Peyer's patch (tissue), 4 donors: ENCODE data around the gene ADAMTS2. TPM values are rescaled to one million over a fixed set of nuclear protein-coding genes. Genes with fewer than 3 reads are reported as not detected.
A peak's percentile ranks its signal among the peaks of the same experiment; 100 is the strongest.

Experiments
- DNase-seq, 3 donors: peaks; one replicate each; pipeline ENCODE4 v3.0.0-alpha.2; 2017 to 2019
- H3K27ac ChIP-seq, 4 donors: fragments of 200-600 bp; sonication (generic); one replicate each; pipeline ENCODE4 v1.5.1; 2016 to 2019
- H3K27me3 ChIP-seq, 2 donors: fragments of 200-600 bp; sonication (generic); one replicate each; pipeline ENCODE4 v1.5.1; 2019
- H3K36me3 ChIP-seq, 3 donors: fragments of 200-600 bp; sonication (generic); one replicate each; pipeline ENCODE4 v1.5.1; 2016 to 2019
- H3K4me1 ChIP-seq, 4 donors: fragments of 200-600 bp; sonication (generic); one replicate each; pipeline ENCODE4 v1.5.1; 2016 to 2019
- H3K4me3 ChIP-seq, 4 donors: fragments of 200-600 bp; sonication (generic); 1 replicate in 3 of 4; 2 replicates in 1 of 4; pipeline ENCODE4 v1.5.1; 2016 to 2019; ENCODE audit warnings: mild to moderate bottlenecking in 1 of 4
- H3K9me3 ChIP-seq, 4 donors: fragments of 200-600 bp; sonication (generic); one replicate each; pipeline ENCODE4 v1.5.1; 2016 to 2019; ENCODE audit warnings: mild to moderate bottlenecking in 1 of 4
- POLR2A ChIP-seq, 2 donors: fragments of 450-650 bp; IDR thresholded peaks; one replicate each; pipeline ENCODE4 v1.5.1; 2017; ENCODE audit warnings: antibody characterized with exemption in 2 of 2, mild to moderate bottlenecking in 2 of 2, moderate library complexity in 2 of 2
- total RNA-seq, 4 donors: library from RNA; depleted of rRNA; stranded (reverse); fragments of >200 nt; gene quantifications; one replicate each; pipeline ENCODE4 v1.1.0, GENCODE V29; 2016
- TF ChIP-seq, protein P1 (sequence below), 6 experiments: fragments of 450-650 bp in 4 of 6; fragments of 200-600 bp in 2 of 6; sonication (generic) in 1 of 6; IDR thresholded peaks; one replicate each; pipeline ENCODE4 v1.5.1; 2017 to 2019; ENCODE audit warnings: antibody characterized with exemption in 6 of 6, mild to moderate bottlenecking in 3 of 6, moderate library complexity in 1 of 6

The ADAMTS2 gene
- total RNA-seq, 4 donors from 2014 or later: 5.3 to 90.0 (median 9.5) TPM

DNA sequence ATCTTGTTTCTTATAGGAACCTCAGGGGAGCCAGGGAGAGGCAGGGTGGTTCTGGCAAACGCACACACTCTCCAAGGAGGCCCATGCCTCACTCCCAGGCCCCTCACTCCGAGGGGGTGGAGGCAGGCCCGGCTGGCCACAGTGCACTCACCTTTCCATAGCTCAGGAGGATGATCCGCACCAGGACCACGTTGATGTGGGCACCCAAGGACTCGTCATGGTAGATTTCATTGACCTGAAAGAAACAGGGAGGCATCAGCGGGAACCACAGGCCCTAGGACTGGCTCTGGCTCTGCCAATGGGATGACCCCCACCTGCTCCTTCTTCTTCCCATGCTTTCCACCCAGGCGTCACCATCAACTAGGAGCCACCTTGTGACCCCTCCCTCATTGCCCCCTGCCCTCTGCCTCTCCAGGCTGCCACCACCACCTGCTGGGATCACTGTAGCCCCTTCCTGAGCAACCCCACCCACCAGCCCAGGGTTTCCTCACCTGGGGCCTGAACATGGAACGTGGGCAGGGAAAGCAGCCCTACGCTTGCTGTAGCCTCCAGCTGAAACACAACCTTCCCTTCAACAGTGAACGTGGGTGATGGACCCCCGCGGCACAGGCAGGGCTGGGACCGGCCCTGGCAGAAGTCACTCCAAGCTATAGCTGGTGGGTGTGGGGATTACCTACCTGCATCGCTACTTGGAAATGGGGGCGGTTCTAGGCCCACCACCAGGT is 164.2 kb downstream of the ADAMTS2 start:
- Histone ChIP-seq H3K27ac (no peak overlapping the region), H3K4me3 (no peak overlapping the region), H3K9me3 (no peaks in the 10 kb centered on the region), H3K36me3 (no peaks in the 10 kb centered on the region), H3K27me3 (no peaks in the 10 kb centered on the region), H3K4me1 (no peaks in the 10 kb centered on the region)
- no peak for TF ChIP-seq POLR2A (IDR thresholded peaks at IDR 0.05)
- TF ChIP-seq, protein P1, sequence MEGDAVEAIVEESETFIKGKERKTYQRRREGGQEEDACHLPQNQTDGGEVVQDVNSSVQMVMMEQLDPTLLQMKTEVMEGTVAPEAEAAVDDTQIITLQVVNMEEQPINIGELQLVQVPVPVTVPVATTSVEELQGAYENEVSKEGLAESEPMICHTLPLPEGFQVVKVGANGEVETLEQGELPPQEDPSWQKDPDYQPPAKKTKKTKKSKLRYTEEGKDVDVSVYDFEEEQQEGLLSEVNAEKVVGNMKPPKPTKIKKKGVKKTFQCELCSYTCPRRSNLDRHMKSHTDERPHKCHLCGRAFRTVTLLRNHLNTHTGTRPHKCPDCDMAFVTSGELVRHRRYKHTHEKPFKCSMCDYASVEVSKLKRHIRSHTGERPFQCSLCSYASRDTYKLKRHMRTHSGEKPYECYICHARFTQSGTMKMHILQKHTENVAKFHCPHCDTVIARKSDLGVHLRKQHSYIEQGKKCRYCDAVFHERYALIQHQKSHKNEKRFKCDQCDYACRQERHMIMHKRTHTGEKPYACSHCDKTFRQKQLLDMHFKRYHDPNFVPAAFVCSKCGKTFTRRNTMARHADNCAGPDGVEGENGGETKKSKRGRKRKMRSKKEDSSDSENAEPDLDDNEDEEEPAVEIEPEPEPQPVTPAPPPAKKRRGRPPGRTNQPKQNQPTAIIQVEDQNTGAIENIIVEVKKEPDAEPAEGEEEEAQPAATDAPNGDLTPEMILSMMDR (IDR thresholded peaks at IDR 0.05): no peak
- peak in 1 of 3 donors; percentile 25 for DNase-seq

DNA sequence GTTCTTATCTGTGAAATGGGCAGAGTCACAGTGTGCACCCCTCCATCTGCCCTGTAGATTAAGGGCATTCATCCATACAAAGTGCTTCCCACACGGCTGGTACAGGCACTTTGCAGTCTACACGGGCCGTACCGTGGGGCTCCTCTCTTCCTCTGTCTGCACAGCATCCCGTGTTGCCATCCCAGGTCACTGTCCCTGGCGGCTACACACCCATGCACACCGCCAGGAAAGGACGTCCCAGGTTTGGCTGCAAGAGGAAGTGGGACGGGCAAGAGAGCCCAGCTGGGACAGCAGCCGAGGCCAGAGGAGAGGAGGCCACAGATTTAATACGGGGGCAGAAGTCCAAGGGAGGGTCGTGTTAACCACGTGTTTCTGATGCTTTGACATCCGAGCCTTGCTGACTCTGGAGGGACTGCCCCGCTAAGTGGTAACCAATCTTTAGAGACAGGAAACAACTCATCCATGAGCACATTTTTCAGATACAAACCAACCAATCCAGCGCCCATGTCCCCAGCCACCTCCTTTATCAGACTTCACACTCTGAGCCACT is 165.1 kb downstream of the ADAMTS2 start:
- no peaks in the 10 kb centered on the region for H3K36me3 ChIP-seq
- H3K27ac ChIP-seq: no peak overlapping the region
- TF ChIP-seq, protein P1 (IDR thresholded peaks at IDR 0.05): no peak
- TF ChIP-seq POLR2A (IDR thresholded peaks at IDR 0.05): no peak
- no peaks in the 10 kb centered on the region for H3K4me1 ChIP-seq
- H3K4me3 ChIP-seq: no peak overlapping the region
- DNase-seq: peak in 1 of 3 donors; percentile 24
- no peaks in the 10 kb centered on the region for H3K9me3 ChIP-seq
- no peaks in the 10 kb centered on the region for H3K27me3 ChIP-seq

DNA sequence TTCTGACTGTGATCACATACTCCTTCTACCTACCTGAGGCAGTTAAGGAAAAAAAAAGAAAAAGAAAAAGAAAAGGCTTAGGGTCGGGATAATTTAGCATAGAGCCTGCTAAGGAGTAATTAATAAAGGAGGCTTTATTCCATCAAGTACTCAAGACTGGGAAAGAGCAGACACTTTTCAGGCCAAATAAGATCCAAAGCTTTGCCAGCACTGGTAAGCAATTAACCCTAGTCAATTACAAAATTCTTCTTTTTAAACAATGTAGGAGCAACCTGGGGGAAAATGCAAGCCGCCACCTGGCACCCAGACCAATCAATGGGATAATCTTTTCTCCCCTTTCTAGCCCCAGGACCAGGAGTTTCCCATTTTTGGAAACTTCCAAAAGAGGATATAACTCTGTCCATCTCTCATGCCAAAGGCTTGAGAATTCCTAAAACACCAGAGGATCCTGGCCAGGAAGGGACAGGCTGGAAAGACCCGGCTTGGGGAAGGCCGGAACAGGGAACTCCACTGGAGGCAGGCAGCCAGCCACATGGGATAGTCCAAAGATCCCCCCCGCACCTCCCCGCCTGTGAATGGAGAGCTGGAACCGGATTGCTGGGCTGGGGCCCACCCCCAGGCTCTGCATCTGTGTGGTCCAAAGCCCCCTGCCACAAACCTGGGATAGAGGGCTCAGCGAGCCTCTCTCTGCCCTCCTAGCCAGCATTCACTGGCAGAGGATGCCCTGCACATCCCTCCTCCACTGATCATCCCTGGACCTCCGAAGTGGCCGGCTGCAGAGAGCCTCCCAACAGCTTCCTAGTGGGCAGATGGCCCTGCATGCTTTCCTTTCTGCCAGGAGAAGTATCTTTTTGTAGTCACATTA is 167.3 kb downstream of the ADAMTS2 start:
- no peak overlapping the region for H3K4me3 ChIP-seq
- peak in 1 of 3 donors; percentile 23 for DNase-seq
- H3K36me3 ChIP-seq: no peaks in the 10 kb centered on the region
- H3K9me3 ChIP-seq: no peaks in the 10 kb centered on the region
- H3K27me3 ChIP-seq: no peaks in the 10 kb centered on the region
- H3K27ac ChIP-seq: no peak overlapping the region
- TF ChIP-seq, protein P1 (IDR thresholded peaks at IDR 0.05): no peak
- no peak for TF ChIP-seq POLR2A (IDR thresholded peaks at IDR 0.05)
- no peaks in the 10 kb centered on the region for H3K4me1 ChIP-seq

DNA sequence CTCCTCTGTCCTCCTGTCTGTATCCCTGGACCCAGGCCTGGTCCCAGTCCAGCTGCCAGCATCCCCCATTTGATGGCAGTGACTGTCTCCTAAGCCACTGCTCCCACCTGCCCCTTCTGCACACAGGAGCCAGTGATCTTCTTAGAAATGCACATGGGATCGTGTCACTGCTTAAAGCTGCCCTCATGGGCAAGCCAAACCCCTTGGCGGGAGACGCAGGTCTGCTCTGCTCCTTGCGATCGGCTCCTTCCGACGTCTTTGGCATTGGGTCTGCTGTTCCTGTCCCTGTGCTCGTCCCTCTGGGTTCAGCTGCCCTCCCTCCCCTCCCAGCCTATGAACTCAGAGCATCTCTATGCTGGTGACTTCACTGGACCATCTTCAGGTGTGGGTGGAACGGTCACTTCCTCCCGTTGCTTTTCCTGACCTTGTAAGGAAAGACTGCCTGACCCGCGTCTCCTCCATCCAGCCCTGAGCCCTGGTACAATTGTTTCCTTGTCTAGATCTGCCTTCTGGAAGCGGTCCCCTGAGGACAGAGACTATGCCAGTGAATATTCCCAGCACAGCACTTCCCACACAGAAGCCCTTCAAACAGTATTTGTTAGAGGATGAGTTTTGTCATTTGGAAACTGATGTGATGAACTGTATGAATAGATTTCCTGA is 168.6 kb downstream of the ADAMTS2 start:
- no peak overlapping the region for H3K27ac ChIP-seq
- H3K4me1 ChIP-seq: no peaks in the 10 kb centered on the region
- no peak overlapping the region for H3K4me3 ChIP-seq
- H3K36me3 ChIP-seq: no peaks in the 10 kb centered on the region
- no peak for TF ChIP-seq POLR2A (IDR thresholded peaks at IDR 0.05)
- H3K9me3 ChIP-seq: no peaks in the 10 kb centered on the region
- DNase-seq: peak in 1 of 3 donors; percentile 27
- H3K27me3 ChIP-seq: no peaks in the 10 kb centered on the region

DNA sequence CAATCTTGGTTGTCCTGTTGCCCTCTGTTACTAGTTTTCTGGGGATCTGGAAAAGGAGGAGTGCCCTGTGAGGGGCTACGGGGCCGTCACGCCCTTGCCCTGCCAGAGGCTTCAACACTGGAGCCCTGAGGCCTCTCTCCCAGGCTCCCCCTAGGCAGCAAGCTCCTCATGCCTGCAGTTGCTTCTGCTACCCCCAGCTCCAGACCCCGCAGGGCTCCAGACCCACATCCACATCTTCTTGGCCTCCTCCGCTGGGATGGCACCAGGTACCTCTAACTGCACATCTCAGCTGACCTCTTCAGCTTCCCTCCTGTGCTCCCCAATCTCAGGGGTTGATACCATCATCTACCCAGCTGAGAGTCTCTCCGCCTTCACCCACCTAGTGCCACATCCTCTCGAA is 169.1 kb downstream of the ADAMTS2 start:
- Histone ChIP-seq H3K36me3 (no peaks in the 10 kb centered on the region), H3K9me3 (no peaks in the 10 kb centered on the region), H3K27me3 (no peaks in the 10 kb centered on the region), H3K27ac (no peak overlapping the region), H3K4me3 (no peak overlapping the region), H3K4me1 (no peaks in the 10 kb centered on the region)
- TF ChIP-seq POLR2A (IDR thresholded peaks at IDR 0.05): no peak
- TF ChIP-seq, protein P1 (IDR thresholded peaks at IDR 0.05): no peak
- peak in 1 of 3 donors; percentile 22 for DNase-seq
